ENCODE measurements around the gene PTPRN2.
"Not testable (repeated sequence)": the region's sequence is repeated elsewhere in the genome, so short reads cannot be mapped to it uniquely, and the experiment has no call there.

PTPRN2 gene

GRCh38 chr7:157666530-157667040 is 921.0 kb downstream of the PTPRN2 start:
- in situ Hi-C loops (cut with MboI; ENCODE audit: low pct_unique_long_range_greater_than_20kb, low sequenced_read_pairs, unreplicated experiment), result no loop called here
- TF ChIP-seq, protein P1, sequence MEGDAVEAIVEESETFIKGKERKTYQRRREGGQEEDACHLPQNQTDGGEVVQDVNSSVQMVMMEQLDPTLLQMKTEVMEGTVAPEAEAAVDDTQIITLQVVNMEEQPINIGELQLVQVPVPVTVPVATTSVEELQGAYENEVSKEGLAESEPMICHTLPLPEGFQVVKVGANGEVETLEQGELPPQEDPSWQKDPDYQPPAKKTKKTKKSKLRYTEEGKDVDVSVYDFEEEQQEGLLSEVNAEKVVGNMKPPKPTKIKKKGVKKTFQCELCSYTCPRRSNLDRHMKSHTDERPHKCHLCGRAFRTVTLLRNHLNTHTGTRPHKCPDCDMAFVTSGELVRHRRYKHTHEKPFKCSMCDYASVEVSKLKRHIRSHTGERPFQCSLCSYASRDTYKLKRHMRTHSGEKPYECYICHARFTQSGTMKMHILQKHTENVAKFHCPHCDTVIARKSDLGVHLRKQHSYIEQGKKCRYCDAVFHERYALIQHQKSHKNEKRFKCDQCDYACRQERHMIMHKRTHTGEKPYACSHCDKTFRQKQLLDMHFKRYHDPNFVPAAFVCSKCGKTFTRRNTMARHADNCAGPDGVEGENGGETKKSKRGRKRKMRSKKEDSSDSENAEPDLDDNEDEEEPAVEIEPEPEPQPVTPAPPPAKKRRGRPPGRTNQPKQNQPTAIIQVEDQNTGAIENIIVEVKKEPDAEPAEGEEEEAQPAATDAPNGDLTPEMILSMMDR (IDR thresholded peaks at IDR 0.05; ENCODE audit: extremely low read depth, insufficient read depth, missing control alignments), result no peak
- DNase-seq (ENCODE audit: low spot score), result no peak

- in situ Hi-C loops (cut with MboI; ENCODE audit: low pct_unique_long_range_greater_than_20kb, low sequenced_read_pairs, unreplicated experiment); DNase-seq (ENCODE audit: low spot score): not testable (repeated sequence)
Observed at GRCh38 chr7:157665634-157665988, 922.0 kb downstream of the PTPRN2 start.

DNA sequence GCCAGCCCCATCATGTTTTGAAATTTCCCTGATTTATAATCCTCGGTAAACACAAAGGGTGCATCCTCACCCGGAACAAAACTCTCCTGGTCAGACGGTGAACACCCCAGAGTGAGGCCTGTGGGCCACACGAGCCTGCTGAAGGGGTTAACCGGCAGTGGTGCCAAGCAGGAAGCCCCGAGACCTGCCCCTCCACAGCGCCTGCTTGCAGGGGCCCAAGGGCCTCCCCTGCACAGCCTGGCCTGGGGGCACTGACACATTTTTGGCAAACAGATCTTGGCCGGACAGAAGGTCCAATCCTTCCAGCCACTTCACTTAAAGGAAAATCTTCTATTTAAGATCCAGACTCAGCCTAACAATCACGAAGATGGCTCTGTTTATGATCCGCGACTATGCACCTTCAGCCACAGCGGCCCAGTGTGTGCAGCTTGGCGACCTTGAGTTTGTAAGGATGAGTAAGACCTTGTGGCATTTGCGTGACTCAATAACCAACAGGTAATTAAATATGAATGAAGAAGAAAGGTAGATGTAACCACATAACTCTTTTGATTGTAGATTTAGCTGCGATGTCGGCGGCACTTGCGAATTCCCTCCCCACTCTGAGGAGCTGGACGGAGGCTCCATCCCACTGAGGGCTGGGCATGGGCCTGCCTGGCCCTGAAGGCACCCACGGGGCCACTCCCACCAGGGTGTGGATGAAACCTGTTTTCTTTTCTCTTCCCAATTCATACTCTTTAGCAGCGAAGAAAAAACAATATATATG is 922.6 kb downstream of the PTPRN2 start:
- TF ChIP-seq, protein P1 (IDR thresholded peaks at IDR 0.05; ENCODE audit: extremely low read depth, insufficient read depth, missing control alignments), result no peak
- in situ Hi-C loops (cut with MboI; ENCODE audit: low pct_unique_long_range_greater_than_20kb, low sequenced_read_pairs, unreplicated experiment), result no loop called here
- no peak for DNase-seq (ENCODE audit: low spot score)

DNA sequence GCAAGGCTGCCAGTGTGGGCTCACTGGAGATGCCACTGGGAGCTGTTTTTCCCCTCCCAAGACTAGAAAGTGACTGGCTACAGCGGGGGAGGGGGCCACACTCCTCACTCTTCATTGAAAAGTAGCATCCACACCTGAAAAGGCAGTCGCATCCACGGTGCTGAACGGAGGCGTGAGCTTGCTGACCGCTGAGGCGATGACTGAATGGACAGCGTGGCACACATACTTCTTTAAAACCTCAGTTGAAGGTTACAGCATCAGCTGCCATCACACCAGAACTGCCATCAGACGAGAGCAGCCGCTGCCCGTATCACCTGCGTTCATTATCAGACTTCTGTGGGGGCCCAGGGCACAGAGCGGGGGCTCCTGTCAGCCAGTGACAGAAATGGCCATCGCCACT is 923.6 kb downstream of the PTPRN2 start:
- TF ChIP-seq, protein P1 (IDR thresholded peaks at IDR 0.05; ENCODE audit: extremely low read depth, insufficient read depth, missing control alignments), result no peak
- in situ Hi-C loops (cut with MboI; ENCODE audit: low pct_unique_long_range_greater_than_20kb, low sequenced_read_pairs, unreplicated experiment), result no loop called here

GRCh38 chr7:157662981-157663716 is 924.5 kb downstream of the PTPRN2 start:
- TF ChIP-seq, protein P1 (IDR thresholded peaks at IDR 0.05; ENCODE audit: extremely low read depth, insufficient read depth, missing control alignments), result no peak
- DNase-seq (ENCODE audit: low spot score), result no peak
- in situ Hi-C loops (cut with MboI; ENCODE audit: low pct_unique_long_range_greater_than_20kb, low sequenced_read_pairs, unreplicated experiment), result no loop called here

More for the DNA sequence above, 923.6 kb downstream of the PTPRN2 start:
- DNase-seq (ENCODE audit: low spot score), result no peak

- TF ChIP-seq, protein P1 (IDR thresholded peaks at IDR 0.05; ENCODE audit: extremely low read depth, insufficient read depth, missing control alignments), result no peak
Observed at GRCh38 chr7:157662110-157662791, 925.4 kb downstream of the PTPRN2 start.

More at GRCh38 chr7:157662110-157662791, 925.4 kb downstream of the PTPRN2 start:
- in situ Hi-C loops (cut with MboI; ENCODE audit: low pct_unique_long_range_greater_than_20kb, low sequenced_read_pairs, unreplicated experiment), result no loop called here
- DNase-seq (ENCODE audit: low spot score), result no peak
